DMS153 treated with DMSO at 0.1 percent for 48 hours (cell line): ENCODE data around the gene SLC22A31.

ENCODE experiments used
- DNase-seq: peaks from one replicate; lab custom pipeline; 2025; ENCODE audit not compliant: unreplicated experiment; lab: John Stamatoyannopoulos, UW

SLC22A31 gene

GRCh38 chr16:89179656-89180315 lies 20.6 kb downstream of the SLC22A31 start:
- no peak for DNase-seq

- no peak for DNase-seq
Measured at GRCh38 chr16:89179148-89179484, 21.2 kb downstream of the SLC22A31 start.

GRCh38 chr16:89178453-89179147 lies 21.7 kb downstream of the SLC22A31 start:
- DNase-seq = no peak

GRCh38 chr16:89177501-89177900 lies 22.8 kb downstream of the SLC22A31 start:
- DNase-seq = no peak

- DNase-seq = no peak
Measured at GRCh38 chr16:89176717-89177116, 23.6 kb downstream of the SLC22A31 start.

GRCh38 chr16:89176147-89176690 lies 24.1 kb downstream of the SLC22A31 start:
- no peak for DNase-seq

- DNase-seq = no peak
Measured at GRCh38 chr16:89175280-89176146, 24.8 kb downstream of the SLC22A31 start.

GRCh38 chr16:89174877-89175276 lies 25.5 kb downstream of the SLC22A31 start:
- DNase-seq = no peak

GRCh38 chr16:89174055-89174827 lies 26.1 kb downstream of the SLC22A31 start:
- no peak for DNase-seq

GRCh38 chr16:89173174-89173921 lies 27.0 kb downstream of the SLC22A31 start:
- no peak for DNase-seq

GRCh38 chr16:89172528-89173173 lies 27.7 kb downstream of the SLC22A31 start:
- DNase-seq = no peak

- no peak for DNase-seq
Measured at GRCh38 chr16:89172171-89172527, 28.2 kb downstream of the SLC22A31 start.

GRCh38 chr16:89171216-89172170 lies 28.8 kb downstream of the SLC22A31 start, which contains the start of gene CDH15:
Gene CDH15 (plus strand): TSS chr16:89171748. CDS start chr16:89171832, 84 bp downstream.
- peak; percentile 85 for DNase-seq

- DNase-seq = peak; percentile 35
Measured at GRCh38 chr16:89170346-89171215, 29.8 kb downstream of the SLC22A31 start.

- no peak for DNase-seq
Measured at GRCh38 chr16:89169778-89170177, 30.6 kb downstream of the SLC22A31 start.

GRCh38 chr16:89168381-89169189 lies 31.8 kb downstream of the SLC22A31 start:
- DNase-seq = no peak
